T-helper 1 cell (primary cell): ENCODE measurements around the gene INAFM1.

Experiments
- DNase-seq, 5 donors: peaks; one replicate each; pipeline ENCODE4 v3.0.0-alpha.2; 2012 to 2020
- total RNA-seq, 4 donors: gene quantifications; one replicate each; lab custom pipeline; 2026; lab: John Stamatoyannopoulos, UW

Gene INAFM1
- total RNA-seq: 1.6 to 3.7 (median 2.7) reads per million in 4 donors

DNA sequence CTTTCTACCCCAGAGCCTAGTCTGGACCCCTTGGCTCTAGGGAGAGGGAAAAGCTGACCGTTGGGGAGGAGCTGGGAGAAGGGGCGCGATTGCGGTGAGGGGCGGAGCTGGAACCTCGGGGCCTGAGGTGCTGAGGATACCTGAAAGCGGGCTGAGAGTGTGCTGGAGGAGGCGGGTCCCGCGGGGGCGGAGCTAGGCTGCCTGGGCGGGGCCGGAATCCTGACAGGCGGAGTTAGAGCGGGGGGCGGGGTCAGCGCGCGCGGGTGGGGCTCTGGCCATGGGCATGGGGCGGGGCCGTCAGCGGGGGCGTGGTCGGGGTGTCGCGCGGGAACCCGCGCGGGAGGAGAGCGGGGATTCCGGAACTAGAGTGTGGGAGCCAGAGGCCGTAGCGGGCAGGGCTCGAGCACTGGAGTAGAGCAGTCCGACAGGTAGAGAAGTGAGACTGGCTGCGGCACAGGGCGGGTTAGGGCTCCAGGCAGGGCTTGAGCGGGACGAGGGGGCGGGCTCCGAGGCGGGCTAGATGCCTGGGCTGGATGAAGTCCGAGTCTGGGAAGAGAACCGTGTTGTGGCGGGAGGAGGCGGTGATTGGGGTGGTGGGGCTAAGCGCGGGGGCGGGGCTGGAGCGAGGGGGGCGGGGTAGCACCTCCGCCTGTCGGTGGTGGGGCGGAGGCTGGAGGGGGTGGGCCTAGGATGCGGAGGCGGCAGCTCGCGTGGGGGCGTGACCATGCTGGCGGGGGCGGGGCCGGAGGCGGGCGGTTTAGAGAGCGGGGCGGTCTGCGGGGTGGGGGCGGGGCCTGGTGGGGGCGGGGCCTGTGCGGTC is at the start of gene INAFM1:
Gene INAFM1 (plus strand): TSS at position 815 of the 820 bp plus-strand sequence. CDS start 35 bp downstream, outside the sequence.
- DNase-seq: peak; percentile 96 to 100 (median 99)

DNA sequence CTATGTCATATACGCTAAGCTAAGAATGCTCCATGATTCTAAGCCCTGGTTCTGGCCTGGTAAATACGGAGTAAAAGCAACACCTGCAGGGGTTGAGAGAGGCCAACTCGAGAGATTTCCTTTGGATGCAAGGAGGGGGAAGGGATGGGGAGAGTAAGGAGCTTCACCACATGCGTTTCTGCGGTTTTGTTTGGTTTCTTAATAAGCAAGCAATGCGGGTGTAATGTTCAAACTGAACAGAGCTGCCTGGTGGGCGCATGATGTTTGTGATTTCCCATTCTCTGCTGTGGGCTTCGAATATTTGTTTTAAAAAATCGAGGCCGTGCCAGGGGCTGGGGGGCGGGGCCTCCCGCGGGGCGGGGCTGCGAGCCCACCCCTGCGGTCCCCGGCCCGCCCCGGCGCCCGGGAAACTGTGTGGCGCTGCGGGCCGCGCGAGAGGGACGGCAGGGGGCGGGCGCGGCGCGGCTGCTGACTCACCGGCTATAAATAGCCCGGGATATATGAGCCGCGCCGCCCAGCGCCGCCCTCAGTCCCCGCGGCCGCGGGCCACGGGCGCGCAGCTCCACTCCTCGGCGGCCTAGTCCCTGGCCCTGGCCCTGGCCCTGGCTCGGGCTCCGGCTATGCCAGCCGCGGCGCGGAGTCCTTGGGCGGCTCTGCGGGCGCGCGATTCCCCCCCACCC is 48.8 kb upstream of the INAFM1 start:
- peak; percentile 78 to 87 (median 85) for DNase-seq

DNA sequence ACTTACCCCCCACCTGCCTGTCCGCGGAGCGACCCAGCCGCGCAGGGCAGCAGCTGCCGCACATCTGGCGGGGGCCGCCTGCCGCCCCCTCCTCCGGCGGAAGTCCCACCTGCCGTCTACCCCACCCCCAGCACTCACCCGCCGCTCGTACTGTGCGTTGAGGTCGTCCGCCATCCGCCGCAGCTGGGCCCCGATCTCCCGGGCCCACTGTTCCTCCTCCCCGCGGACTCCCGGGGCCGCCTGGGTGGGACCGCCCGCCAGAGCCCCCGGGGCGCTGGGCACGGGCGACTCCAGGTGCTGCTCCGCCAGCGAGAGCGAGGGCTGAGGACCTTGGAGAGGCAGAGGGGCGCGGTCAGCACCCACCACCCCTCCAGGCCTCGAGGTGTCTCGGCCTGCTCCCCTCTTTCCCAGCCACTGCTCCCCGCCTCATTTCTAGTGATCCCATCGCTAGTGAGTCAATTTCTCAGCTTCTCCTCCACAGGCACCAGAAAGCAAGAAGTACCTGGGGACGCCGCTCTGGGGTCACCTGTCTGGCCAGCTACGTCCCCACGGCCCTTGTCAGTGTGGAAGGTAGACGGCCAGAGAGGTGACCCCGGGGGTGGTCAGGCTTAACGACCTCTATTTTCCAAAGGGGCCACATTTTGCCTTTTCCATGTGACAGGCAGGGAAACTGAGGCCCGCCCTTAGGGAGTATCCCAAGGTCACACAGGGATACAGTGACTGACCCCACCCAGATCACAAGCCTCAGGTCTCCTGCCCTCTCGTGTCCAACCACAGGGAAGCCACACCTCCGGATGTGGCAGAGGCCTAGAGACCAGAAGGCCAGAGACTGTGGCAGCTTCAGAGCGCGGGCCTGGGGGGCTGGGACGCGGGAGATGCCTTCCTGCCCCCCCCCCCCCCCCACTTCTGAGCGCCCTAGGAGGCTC is 48.0 kb upstream of the INAFM1 start:
- DNase-seq: peak in 3 of 5 donors; percentile 33 to 85 (median 35)

DNA sequence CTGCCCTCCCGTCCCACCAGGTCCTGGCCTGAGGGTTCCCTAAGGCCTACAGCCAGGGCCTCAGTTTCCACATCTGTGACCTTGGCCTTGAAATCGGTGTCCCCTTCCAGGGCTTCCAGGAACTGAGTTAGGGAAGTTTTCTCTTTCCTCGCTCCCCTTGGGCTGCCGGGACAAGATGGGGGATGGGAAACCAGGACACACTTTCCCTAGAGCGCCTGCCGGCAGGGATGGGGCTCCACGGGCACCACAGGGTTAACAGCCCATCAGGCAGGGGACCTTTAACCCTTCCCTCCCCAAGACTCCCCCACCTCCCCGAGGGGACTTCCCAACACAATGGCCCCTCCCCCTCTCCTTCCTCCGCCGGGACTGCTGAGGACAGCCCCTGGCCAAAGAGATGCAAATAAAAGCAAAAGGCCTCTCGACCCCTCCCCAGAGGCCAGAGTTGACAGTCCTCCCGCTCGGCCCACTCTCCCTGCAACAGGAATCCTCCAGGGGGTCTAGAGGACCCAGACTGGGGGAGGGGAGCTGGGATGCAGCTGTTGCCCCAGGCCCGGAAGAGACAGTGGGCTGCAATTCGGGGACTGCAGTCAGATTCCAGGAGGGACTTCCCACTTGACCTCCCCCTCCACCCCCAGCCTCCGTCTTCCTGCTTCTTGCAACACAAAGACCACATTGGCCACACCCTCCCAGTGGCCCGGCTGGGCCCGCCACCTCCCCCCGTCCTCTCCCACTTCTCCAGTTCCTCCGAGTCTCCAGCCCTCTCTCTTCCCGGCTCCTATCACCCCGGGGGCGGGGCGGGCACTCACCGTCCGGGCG is 47.1 kb upstream of the INAFM1 start:
- peak in 3 of 5 donors; percentile 38 to 68 (median 38) for DNase-seq

DNA sequence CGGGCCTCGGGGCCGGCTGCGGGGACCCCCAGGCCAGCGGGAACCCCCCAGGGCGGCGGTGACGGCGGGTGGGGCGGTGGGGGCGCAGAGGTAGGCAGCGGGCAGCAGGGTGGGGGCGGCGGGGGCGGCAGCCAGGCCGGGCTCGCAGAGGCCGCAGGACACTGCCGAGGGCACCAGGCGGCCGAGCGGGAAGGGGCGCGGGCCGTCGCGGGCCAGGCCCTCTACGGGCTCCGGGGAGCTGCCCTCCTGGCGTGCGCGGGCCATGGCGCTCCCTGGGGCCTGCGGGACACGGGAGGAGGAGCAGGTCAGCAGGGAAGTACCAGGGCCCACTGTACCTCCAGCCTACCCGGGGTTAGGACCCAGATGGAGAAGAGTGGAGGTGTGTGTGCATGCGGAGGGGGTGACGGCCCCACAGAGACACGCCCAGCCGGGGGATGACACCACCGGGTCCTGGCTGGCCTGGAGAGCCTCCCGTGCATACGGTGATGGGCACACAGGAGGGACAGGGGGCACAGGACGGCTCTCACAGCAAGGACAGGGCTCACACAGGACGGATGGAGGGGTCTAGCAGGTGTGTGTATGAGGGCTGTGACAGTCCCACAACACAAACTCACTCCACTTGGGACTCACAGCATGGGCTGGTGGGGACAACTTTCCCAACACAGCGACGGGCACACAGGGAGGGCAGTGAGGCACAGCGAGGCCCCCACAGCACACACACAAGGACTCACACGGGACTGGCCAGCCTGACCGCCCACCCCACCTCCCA is 46.3 kb upstream of the INAFM1 start:
- DNase-seq: peak in 3 of 5 donors; percentile 34 to 54 (median 38)

DNA sequence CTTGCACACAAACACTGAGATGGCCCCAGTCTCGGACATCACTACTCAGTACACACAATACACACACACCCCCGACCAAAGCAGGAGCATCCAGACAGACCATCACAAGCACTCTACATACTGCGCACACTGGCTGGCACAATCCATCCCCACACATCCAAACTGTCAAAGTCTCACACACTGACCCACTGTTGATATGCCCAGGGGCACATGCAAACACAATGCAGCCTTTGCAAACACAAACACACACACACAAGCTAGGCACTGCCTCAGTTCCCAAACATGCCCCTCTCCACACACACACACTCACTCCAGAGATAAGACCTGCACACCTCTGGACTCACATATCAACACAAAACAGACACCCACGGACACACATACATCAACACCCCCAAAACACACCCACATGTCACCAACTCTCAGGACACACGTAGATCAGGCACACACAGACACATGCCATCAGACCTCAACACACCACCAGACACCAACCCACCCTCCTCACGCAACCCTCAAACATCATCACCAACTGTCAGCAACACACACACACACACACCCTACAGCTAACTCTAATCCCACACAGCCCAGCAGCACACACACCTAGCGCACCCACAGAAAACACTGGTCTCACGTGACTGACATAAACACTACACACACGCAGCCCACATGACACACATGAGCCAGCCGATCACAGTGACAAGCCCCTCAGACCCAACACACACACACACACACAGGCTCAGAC is 45.6 kb upstream of the INAFM1 start:
- DNase-seq: peak in 3 of 5 donors; percentile 34 to 41 (median 38)

DNA sequence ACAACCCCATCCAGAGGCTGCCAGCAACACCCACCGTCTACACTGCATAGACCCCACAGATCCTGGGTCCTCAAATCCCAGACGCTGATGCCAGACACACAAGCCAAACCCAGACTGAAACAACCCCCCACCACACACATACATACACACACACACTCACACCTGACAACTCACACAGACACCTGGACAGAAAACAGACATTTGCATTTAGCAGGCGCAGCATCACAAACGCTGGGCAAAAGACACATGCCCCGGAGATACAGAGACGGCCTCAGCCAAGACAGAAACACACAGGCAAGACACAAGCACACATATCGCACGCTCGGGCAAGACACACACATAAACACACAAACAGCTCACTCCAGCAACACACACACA is 45.0 kb upstream of the INAFM1 start:
- peak in 1 of 5 donors; percentile 28 for DNase-seq

DNA sequence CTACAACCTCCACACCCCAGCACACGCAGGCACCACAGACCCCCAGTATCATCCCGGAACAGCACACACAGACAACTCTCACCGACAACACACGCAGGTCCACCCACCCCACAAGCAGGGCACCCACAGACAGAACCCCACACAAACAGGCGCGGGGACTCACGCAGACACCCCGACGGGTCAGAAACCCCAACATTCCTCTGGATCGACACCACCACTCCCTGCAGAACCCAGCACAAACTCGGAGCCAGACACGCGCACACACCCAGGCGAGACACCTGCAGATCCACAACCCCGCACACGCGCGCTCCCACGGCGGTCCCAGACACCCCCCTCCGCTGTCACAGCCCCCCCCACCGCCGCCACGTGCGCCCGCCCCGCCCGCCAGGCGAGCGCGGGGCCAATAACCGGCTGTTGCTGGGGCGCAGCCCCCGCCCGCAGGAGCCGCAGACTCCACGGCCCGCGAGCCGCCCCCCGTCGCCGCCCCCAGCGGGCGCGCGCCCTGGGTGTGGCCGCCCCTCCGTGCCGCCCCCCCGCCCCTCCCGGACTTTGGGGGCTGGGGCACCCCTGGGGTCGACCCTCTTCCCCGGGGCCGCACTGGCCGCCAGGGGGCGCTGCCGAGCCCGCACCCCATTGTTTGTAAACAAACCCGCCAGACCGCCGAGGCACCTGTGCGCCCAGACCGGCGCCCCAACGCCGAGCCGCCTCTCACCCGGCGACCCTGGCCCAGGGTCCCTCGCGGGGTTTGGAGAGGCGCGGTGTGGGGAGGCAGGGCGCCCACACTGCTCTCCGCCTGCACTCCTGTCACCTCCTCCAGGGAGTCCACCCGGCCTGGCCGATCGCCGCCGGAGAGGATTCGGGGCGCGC is 44.4 kb upstream of the INAFM1 start:
- peak; percentile 71 to 86 (median 78) for DNase-seq

DNA sequence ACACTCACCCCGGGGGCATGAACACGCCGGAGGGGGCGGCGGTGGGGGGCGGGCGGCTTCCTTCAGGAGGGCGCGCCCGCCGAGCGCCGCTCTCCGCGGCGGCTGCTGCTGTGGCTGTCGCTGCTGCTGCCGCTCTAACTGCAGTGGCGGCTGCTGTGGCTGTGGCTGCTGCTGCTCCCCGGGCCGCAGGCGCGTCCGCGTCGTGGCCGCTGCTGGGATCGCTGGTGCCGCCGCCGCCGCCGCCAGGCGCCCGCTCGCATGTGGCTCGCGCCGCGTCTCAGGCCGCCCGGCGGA is 43.8 kb upstream of the INAFM1 start, which contains the start of gene BBC3:
Gene BBC3 (minus strand): TSS at position 279 of the 294 bp plus-strand sequence. CDS start 2,768 bp downstream, outside the sequence.
- no peak for DNase-seq

DNA sequence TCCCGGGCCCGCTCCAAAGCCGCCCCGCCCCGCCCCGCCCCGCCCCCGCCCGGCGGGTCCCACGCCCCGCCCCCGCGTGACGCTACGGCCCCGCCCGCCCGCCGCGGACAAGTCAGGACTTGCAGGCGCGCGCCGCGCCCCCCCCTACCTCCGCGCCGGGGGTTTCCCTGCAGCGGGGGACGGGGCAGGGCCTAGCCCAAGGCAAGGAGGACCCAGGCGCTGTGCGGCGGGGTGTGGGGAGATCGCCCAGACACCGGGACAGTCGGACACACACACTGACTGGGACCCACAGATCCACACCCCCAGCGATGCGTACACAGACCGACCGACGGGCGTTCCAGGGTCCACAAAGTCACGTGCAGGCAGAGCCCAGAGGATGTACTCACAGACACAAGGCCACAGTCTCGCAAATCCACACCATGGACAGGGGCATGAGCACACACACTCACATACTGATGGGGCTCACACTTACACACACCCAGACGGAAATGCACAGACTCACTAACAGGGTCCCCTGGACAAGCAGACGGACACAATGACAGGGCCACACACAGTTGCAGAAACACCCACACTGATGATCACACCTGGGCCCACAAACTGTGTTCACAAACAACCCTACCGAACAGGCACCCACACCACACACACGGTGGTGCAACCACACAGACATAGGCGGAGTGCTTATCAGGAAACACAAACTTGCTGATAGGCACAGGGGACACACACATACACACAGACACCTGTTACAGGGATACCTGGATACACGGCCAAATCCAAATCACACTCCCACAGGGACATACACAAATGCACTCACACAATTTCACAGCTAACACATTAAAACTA is 43.2 kb upstream of the INAFM1 start:
- peak; percentile 89 to 96 (median 92) for DNase-seq

DNA sequence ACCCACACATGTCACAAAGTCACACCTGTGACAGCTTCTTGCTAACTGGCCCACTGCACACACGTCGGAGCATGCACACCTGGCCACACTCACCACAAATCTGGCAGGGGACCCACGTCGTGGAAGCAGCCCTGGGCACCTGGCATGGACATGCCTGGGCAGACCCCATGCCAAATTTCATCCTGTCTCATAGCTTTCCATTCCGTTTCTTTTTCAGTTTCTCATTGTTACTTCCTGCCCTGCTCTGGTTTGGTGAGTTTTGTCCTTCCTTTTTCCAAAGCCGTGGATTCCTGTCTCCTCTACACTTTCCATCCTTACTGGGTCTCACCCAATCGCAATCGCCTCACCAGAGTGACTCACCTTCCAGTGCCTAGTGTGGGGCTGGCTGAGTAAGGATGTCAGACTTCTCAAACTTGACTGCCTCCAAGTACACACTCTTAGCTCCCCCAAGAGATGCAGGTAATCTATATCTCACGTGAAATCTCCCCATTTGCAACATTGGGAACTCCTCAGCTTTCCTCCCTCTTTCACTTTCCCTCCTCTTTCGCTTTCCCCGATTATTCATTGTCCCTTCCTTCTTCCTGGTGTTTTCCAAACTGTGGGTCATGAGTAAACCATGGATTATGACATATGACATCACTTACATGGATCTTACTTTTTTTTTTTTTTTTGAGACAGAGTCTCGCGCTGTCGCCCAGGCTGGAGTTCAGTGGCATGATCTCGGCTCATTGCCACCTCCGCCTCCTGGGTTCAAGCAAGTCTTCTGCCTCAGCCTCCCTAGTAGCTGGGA is 42.1 kb upstream of the INAFM1 start:
- peak in 1 of 5 donors; percentile 26 for DNase-seq

DNA sequence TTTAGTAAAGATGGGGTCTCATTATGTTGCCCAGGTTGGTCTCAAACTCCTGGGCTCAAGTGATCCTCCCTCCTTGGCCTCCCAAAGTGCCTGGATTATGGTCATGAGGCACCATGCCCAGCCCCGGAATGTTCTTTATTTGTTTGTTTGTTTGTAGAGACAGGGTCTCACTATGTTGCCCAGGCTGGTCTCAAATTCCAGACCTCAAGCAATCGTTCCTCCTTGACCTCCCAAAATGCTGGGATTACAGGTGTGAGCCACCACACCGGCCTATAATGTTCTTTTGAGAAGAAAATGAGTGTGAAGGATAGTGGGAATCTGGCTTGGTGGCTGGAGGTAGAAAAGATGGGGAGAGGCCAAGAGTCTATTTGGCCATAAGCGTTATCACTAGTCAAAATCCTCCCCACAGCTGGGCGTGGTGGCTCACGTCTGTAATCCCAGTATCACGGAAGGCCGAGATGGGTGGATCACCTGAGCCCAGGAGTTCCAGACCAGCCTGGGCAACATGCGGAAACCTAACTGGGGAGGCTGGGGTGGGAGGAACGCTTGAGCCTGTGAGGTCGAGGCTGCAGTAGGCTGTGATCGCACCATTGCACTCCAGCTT is 38.5 kb upstream of the INAFM1 start:
- no peak for DNase-seq

DNA sequence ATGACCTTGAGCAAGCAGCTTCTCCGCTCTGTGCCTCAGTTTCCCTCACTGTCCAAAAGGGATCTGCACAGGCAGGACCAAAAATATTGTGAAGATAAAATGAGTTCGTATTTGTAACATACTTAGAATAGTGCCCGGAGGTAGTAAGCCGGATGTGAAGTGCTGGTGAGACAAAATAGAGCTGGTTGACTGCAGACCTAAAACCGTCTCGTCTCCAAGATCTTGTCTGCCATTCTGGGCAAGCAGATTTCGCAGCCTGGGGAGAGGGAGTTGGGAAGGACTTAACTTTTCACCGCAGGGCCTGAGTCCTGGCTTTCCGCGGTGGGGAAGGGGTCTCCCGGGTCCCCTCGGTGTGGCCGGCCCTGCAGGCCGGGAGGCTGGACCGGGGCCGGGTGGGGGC is 35.5 kb upstream of the INAFM1 start:
- DNase-seq: no peak

DNA sequence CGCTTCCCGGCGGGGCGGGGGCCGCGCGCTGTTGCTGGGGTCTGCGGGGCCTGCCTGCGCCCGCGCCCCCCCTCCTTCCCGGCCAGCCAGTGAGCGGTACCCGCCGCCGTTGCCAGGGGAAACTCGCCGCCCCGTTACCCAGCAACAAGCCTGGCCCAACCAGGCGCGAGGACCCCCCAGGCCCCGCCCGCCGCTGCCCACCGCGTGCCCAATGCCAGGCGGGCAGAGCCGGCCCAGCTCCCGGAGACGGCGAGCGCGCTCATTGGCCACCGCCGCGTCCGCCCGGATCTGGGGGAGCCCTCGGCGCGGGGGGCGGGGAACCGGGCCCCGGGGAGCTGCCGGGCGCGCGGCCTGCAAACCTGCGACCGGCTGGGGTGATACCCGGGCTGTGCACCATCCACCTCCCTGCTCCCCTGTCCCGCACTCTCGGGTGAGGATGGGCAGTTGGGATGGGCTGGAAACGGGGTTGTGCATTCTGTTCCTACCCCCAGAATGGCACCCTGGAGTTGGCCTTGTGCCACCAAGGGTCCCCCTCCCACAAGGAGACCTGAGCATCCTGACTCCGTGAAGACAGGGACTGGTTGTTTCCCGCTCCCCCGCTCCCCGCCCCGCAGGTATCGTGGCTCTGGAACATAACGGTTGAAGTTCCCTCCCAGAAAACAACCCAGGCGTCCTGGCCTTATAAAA is 34.9 kb upstream of the INAFM1 start:
- peak; percentile 52 to 71 (median 61) for DNase-seq

DNA sequence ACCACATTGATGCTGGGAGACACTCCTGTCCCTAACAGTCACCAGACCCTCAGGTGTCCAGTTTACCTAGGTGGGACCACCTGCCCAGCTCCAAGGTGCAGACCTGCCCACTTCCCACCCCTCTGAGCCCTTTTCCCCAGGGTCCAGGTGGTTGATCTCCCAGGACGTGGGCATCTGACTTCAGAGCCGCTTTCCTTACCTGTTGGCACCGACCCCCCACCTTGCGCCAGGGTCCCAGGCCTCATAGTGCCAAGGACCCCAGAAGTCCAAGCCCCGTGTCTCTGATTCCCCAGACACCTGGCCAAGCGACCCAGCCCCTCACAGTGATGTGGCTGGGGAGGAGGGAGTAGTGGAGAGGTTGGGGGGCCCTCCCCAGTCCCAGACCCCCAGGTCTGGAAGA is 34.1 kb upstream of the INAFM1 start:
- no peak for DNase-seq
